H54 (cell line): ENCODE measurements around the gene ACSL4.

Experiments used
- DNase-seq: peaks from one replicate; pipeline ENCODE4 v3.0.0; 2011; ENCODE audit warnings: low spot score, mixed read lengths; ENCODE audit not compliant: insufficient read length
- FAIRE-seq: peaks from 3 replicates; lab custom pipeline; 2011; peaks lifted over from hg19 to GRCh38; lab: Jason Lieb, UNC
- POLR2A ChIP-seq: IDR thresholded peaks from 2 replicates; pipeline ENCODE4 v1.6.1; 2011; ENCODE audit warnings: low read depth, mild to moderate bottlenecking, low read length

The ACSL4 gene

DNA sequence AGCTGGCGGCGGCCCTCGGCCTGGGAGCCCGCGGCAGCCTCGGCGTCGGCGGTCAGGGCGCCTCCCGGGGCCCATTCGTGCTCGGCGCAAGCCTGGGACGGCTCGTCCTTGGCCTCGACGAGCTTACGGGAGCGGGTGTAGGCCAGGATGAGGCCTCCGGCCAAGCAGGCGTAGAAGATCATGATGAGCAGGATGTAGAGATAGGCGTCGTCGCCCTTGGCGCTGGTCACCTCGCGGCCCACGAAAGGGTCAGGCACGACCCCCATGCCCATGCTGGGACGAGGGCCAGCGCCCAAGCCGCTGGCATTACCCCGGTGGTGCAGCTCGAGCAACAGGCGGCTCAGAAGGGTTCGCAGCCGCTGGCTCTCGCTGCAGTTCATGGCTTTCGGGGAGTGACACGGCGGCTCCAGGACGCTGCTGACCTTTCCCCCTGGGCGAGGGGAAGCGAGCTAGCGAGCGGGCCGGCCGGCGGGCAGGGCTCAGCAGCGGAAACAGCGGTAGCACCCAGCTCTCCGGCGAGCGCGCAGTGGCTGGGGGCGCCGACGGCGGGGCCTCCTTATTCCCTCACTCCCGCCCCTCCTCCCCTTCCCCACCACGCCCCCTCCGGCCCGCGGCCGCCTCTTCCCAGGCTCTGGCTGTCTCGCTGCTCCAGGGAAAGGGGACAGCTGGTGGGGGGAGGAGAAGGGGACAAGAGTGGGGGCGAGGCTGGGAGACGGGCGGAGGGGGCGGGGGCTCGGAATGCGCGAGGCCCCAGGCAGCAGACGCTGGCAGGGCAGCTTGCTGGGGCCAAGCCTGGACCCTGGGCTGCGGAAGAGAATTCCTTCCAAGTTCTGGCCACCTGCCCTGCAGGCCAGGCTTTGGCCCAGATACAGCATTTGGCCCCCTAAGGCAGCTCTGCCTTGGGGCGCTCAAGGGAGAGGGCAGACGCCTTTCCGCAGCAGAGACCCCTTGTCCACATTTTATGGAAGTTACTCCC lies 108.1 kb downstream of the ACSL4 start, which contains the start of gene KCNE5:
TSS of gene KCNE5 (minus strand) at position 532 of the 976 bp plus-strand sequence. CDS start at position 380, 152 bp downstream.
- FAIRE-seq (no peak), DNase-seq (no peak)
- no peak for TF ChIP-seq POLR2A

DNA sequence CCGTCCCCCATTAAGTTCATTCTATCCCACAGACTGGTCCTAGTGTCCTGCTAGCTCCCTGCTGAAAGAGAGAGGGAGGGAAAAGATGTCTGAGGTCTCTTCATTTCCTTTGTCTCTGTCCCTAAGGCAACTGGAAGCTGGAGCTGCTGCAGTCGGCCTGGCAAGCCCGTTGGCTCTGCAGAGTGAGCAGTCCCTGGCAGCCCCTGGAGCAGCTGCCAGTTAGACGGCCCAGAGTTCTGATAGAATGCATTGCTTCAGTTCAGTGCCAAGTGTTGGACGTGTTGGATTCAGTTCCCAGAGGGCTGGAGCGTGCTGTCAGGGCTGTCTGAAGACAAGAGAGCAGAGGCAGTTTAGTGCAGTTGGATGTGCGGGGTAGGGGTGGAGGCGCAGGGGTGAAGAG lies 109.1 kb downstream of the ACSL4 start:
- TF ChIP-seq POLR2A: no peak
- FAIRE-seq: no peak
- DNase-seq: no peak

DNA sequence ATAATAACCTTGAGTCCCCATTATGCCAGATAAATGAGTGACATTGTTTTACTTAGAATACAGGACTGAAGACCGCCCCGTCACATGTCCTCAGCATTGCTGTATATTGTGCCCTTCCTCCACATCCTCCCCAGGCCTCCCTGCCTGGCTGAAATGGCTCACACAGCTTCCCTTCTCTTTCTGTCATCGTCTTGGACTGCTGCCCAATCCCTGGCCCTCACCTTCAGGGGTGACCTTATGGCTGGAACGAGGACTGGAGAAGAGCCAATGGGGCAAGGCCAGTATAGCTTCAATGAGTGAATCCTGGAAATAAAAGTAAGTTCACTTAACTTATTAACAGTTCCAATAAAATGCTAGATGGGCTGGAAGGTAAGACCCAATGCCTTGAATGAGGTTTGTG lies 110.8 kb downstream of the ACSL4 start:
- no peak for TF ChIP-seq POLR2A
- DNase-seq (no peak), FAIRE-seq (no peak)

DNA sequence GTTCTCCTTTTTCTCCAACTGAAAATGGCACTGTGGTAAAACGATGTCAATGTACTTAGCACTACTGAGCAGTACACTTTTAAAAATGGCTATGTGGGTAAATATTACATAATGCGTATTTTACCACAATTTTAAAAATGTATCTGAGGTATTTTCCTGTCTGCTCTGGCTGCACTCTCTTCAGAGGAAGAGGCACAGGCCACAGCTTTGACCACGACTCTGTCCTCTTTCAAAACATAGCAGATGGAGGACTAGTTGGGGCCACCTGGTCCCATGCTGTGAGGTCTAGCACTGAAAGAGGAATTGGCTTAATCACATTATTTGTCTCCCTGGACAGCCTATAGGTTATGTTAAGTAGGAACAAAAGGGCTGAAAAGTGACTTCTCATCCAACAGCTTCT lies 113.3 kb downstream of the ACSL4 start:
- FAIRE-seq: no peak
- no peak for DNase-seq
- TF ChIP-seq POLR2A: no peak

DNA sequence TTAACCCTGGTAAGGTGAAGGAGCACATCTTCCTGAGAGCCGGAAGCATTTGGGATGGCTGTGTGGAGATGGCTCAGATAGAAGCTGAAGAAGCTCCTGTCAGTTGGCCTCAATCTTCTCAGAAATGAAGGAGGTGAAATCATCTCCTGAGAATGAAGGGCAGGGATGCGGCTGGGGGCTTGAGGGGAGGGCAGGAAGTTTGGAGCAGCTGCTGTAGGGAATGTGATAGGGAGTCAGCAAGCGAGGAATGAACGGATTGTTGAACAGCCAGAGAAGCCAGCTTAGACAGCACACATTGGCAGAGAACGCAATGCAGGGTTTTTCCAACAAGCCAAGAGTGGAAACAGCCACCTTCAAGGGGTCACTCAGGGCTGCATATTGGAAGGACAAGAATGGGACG lies 118.1 kb downstream of the ACSL4 start:
- DNase-seq (no peak), FAIRE-seq (no peak)

DNA sequence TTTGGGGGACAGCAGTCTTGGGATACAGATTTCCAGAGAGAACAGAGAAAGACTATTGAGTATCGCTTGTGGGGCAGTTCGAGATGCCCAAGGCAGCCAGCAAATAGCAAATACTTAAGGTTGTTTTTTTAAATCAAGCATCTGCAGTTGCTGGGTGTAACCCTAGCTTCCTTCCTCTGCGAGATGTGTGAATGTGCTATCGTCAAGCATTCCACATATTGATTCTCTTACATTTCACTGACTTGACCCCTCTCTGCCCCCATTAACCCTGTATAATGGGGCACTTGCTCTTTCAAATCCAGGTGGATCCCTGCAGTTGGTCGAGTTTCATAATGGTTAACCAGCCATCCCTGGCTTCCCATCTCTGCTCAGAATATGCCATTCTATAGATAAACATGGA lies 131.6 kb downstream of the ACSL4 start:
- no peak for DNase-seq
- TF ChIP-seq POLR2A: no peak
- FAIRE-seq: no peak

More for the DNA sequence above, 118.1 kb downstream of the ACSL4 start:
- no peak for TF ChIP-seq POLR2A

DNA sequence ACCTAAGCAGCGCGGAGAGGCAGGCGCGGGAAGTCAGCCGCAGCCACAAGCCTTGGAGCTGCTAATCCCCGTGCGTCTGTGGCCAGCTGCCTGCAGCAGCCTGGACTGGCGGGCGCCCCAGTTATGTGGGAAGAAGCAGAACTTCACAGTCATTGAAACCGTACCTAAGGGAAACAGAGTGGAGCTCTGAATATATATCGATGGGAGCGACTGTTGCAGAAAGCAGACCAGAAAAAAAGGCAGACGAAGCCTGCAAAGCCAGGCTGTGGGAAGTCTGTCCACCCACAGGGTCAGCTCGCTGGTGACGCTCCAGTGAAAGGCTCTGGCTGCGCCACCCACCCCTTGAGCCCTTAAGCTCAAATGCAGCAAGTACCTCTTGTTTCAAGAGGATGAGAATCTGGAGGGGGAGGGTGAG lies 132.8 kb downstream of the ACSL4 start:
- FAIRE-seq: no peak
- no peak for TF ChIP-seq POLR2A
- DNase-seq: no peak

DNA sequence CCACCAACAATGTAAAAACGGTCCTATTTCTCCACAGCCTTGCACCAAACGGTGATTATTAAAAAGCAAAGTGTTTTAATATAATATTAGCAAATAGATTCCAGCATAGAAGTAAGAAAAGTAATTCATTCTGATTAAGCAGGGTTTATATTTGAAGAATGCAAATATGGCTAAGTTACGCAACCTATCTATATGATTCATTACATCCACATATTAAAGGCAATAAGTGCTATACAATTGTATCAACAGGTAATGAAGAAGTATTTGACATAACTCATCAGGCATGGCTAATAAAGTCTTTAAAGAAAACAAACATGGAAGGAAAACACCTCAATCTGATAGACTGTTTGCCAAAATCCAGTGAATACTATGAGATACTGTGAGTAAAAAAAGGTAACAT lies 137.0 kb downstream of the ACSL4 start:
- DNase-seq: no peak
- no peak for FAIRE-seq
- TF ChIP-seq POLR2A: no peak
